ENCODE measurements around the gene MRPL11. TPM values are rescaled to one million over a fixed set of nuclear protein-coding genes. Genes with fewer than 3 reads are reported as not detected.
"Not testable (repeated sequence)": the region's sequence is repeated elsewhere in the genome, so short reads cannot be mapped to it uniquely, and the experiment has no call there.

The MRPL11 gene
- total and polyA plus RNA-seq, 4 donors, result 18.0 to 45.6 (median 32.3) TPM

GRCh38 chr11:66443602-66444001 is 5.0 kb upstream of the MRPL11 start:
- Histone ChIP-seq H3K27ac (ENCODE audit: low read depth in 1 of 2, low read length in 2 of 2) (no peak overlapping the region), H3K27me3 (ENCODE audit: control insufficient read depth in 4 of 4, insufficient read depth in 4 of 4, low read length in 3 of 4) (peaks cover 0 to 3% (median 0%) of the 10 kb centered on the region in 4 donors), H3K4me3 (ENCODE audit: low read depth in 1 of 3, low read length in 3 of 3) (no peak overlapping the region), H3K36me3 (ENCODE audit: control insufficient read depth in 4 of 4, insufficient read depth in 3 of 4, low read depth in 1 of 4, low read length in 3 of 4) (no peaks in the 10 kb centered on the region), H3K9me3 (ENCODE audit: control insufficient read depth in 4 of 4, low read length in 3 of 4) (peaks cover 0 to 4% (median 0%) of the 10 kb centered on the region in 4 donors), H3K9ac (ENCODE audit: low read depth in 1 of 2, low read length in 2 of 2) (no peak overlapping the region), H3K4me1 (ENCODE audit: control insufficient read depth in 4 of 4, insufficient read depth in 4 of 4, low read length in 3 of 4) (no peaks in the 10 kb centered on the region)
- WGBS, result 77% methylated on average over 4 of the region's 4 CpGs
- TF ChIP-seq JUND (IDR thresholded peaks at IDR 0.05) (no peak), REST (IDR thresholded peaks at IDR 0.05) (no peak), SP1 (IDR thresholded peaks at IDR 0.05) (no peak), GABPA (IDR thresholded peaks at IDR 0.05 in 1 of 2, conservative IDR thresholded peaks at IDR 0.05 in 1 of 2) (no peak), TAF1 (conservative IDR thresholded peaks at IDR 0.05) (no peak), FOXA2 (IDR thresholded peaks at IDR 0.05) (no peak), HNF4G (IDR thresholded peaks at IDR 0.05) (no peak), MAX (IDR thresholded peaks at IDR 0.05) (no peak), EGR1 (IDR thresholded peaks at IDR 0.05; ENCODE audit: low read depth in 2 of 2) (no peak)
- DNase-seq (ENCODE audit: low spot score), result no peak

- H3K4me3 ChIP-seq (ENCODE audit: low read depth in 1 of 3, low read length in 3 of 3); H3K4me1 ChIP-seq (ENCODE audit: control insufficient read depth in 4 of 4, insufficient read depth in 4 of 4, low read length in 3 of 4); H3K9ac ChIP-seq (ENCODE audit: low read depth in 1 of 2, low read length in 2 of 2); H3K36me3 ChIP-seq (ENCODE audit: control insufficient read depth in 4 of 4, insufficient read depth in 3 of 4, low read depth in 1 of 4, low read length in 3 of 4); H3K27me3 ChIP-seq (ENCODE audit: control insufficient read depth in 4 of 4, insufficient read depth in 4 of 4, low read length in 3 of 4); DNase-seq (ENCODE audit: low spot score); H3K27ac ChIP-seq (ENCODE audit: low read depth in 1 of 2, low read length in 2 of 2); H3K9me3 ChIP-seq (ENCODE audit: control insufficient read depth in 4 of 4, low read length in 3 of 4): not testable (repeated sequence)
- whole genome bisulfite sequencing, result 90% methylated on average over 27 of the region's 27 CpGs
Measured at GRCh38 chr11:66440940-66441282, 2.3 kb upstream of the MRPL11 start.

- not testable (repeated sequence) for H3K27me3 ChIP-seq (ENCODE audit: control insufficient read depth in 4 of 4, insufficient read depth in 4 of 4, low read length in 3 of 4); DNase-seq (ENCODE audit: low spot score); H3K4me1 ChIP-seq (ENCODE audit: control insufficient read depth in 4 of 4, insufficient read depth in 4 of 4, low read length in 3 of 4); H3K4me3 ChIP-seq (ENCODE audit: low read depth in 1 of 3, low read length in 3 of 3); H3K9me3 ChIP-seq (ENCODE audit: control insufficient read depth in 4 of 4, low read length in 3 of 4); H3K9ac ChIP-seq (ENCODE audit: low read depth in 1 of 2, low read length in 2 of 2); H3K27ac ChIP-seq (ENCODE audit: low read depth in 1 of 2, low read length in 2 of 2)
- 88% methylated on average over 29 of the region's 29 CpGs for WGBS
- peaks cover 4 to 14% (median 6%) of the 10 kb centered on the region in 4 donors for H3K36me3 ChIP-seq (ENCODE audit: control insufficient read depth in 4 of 4, insufficient read depth in 3 of 4, low read depth in 1 of 4, low read length in 3 of 4)
Measured at GRCh38 chr11:66440101-66440939, 1.7 kb upstream of the MRPL11 start.
